ENCODE data around the gene ITGB7.

GRCh38 chr12:53170876-53171724 is 36.0 kb downstream of the ITGB7 start:
- no peak for TF ChIP-seq EZH2 (optimal IDR thresholded peaks at IDR 0.05; ENCODE audit: low read depth, low read length)
- no peak for TF ChIP-seq CTCF (IDR thresholded peaks at IDR 0.05; ENCODE audit: low read length)
- TF ChIP-seq EZH2phosphoT487 (IDR thresholded peaks at IDR 0.05; ENCODE audit: low read length): no peak

Measured in MM.1S (cell line).